SK-N-SH (cell line): ENCODE data around the gene CHD5. TPM values are rescaled to one million over a fixed set of nuclear protein-coding genes. Genes with fewer than 3 reads are reported as not detected.

Experiments
- CTCF ChIA-PET: fragments of 300-600, 350-600 bp; formaldehyde crosslinking; extraction: SDS; loops from one replicate; lab custom pipeline; 2021; lab: Yijun Ruan, JAX
- POLR2A ChIA-PET: fragments of 350-600 bp; sonication (Branson Sonifier 250); formaldehyde crosslinking; extraction: SDS; loops from one replicate; lab custom pipeline; 2020; ENCODE audit warnings: antibody characterized with exemption, inconsistent platforms; lab: Yijun Ruan, JAX
- DNase-seq: peaks from one replicate; pipeline ENCODE4 v3.0.0; 2012
- H2AFZ ChIP-seq: fragments of 200-600 bp; sonication (generic); 2 replicates; pipeline ENCODE4 v1.8.1; 2016; ENCODE audit warnings: antibody characterized with exemption, mild to moderate bottlenecking, low read depth
- H3F3A ChIP-seq: fragments of 200-600 bp; sonication (generic); replicated peaks from 2 replicates; pipeline ENCODE3; 2016; ENCODE audit warnings: antibody characterized with exemption, mild to moderate bottlenecking; ENCODE audit not compliant: insufficient read depth
- H3K27ac ChIP-seq, 2 experiments: fragments of 200-500 bp in 1 of 2; fragments of 200-600 bp in 1 of 2; sonication (Bioruptor generic) in 1 of 2; sonication (generic), shearing (Covaris generic) in 1 of 2; 2 replicates each; pipeline versions ENCODE4 v1.5.1 to v1.6.1; 2014 to 2016; ENCODE audit warnings: low read depth in 2 of 2, inconsistent platforms in 1 of 2, low read length in 1 of 2, mild to moderate bottlenecking in 1 of 2, mixed read lengths in 1 of 2
- H3K27me3 ChIP-seq: fragments of 200-600 bp; sonication (generic), shearing (Covaris generic); 2 replicates; pipeline ENCODE4 v1.6.1; 2016; ENCODE audit warnings: mixed run types; ENCODE audit not compliant: insufficient read depth
- H3K36me3 ChIP-seq, 2 experiments: fragments of 200-500 bp in 1 of 2; fragments of 200-600 bp in 1 of 2; sonication (Bioruptor generic) in 1 of 2; sonication (generic) in 1 of 2; replicated peaks in 1 of 2; 2 replicates each; pipeline versions ENCODE3 to v1.5.1; 2014 to 2016; ENCODE audit warnings: low read length in 1 of 2, mild to moderate bottlenecking in 1 of 2; ENCODE audit not compliant: insufficient read depth in 2 of 2, control insufficient read depth in 1 of 2
- H3K4me1 ChIP-seq, 2 experiments: fragments of 200-500 bp in 1 of 2; fragments of 200-600 bp in 1 of 2; sonication (Bioruptor generic) in 1 of 2; sonication (generic), shearing (Covaris generic) in 1 of 2; 2 replicates each; pipeline versions ENCODE4 v1.5.1 to v1.6.1; 2014 to 2016; ENCODE audit warnings: low read depth in 1 of 2, low read length in 1 of 2, mixed run types in 1 of 2; ENCODE audit not compliant: insufficient read depth in 2 of 2, control insufficient read depth in 1 of 2
- H3K4me2 ChIP-seq: fragments of 200-600 bp; sonication (generic), shearing (Covaris generic); 2 replicates; pipeline ENCODE4 v1.6.1; 2017; ENCODE audit warnings: mixed run types
- H3K4me3 ChIP-seq, 2 experiments: fragments of 200-500 bp in 1 of 2; fragments of 200-600 bp in 1 of 2; sonication (Bioruptor generic) in 1 of 2; sonication (generic), shearing (Covaris generic) in 1 of 2; 2 replicates each; pipeline versions ENCODE4 v1.5.1 to v1.8.1; 2014 to 2016; ENCODE audit warnings: low read depth in 2 of 2, inconsistent platforms in 1 of 2, low read length in 1 of 2, mild to moderate bottlenecking in 1 of 2, mixed read lengths in 1 of 2, moderate library complexity in 1 of 2
- H3K79me2 ChIP-seq: fragments of 200-600 bp; sonication (generic); 2 replicates; pipeline ENCODE4 v1.8.1; 2017; ENCODE audit warnings: mild to moderate bottlenecking; ENCODE audit not compliant: insufficient read depth
- H3K9ac ChIP-seq: fragments of 200-600 bp; sonication (generic); 2 replicates; pipeline ENCODE4 v1.6.1; 2017; ENCODE audit warnings: mixed run types
- H3K9me2 ChIP-seq: fragments of 200-600 bp; sonication (generic); 2 replicates; pipeline ENCODE4 v1.6.1; 2017; ENCODE audit warnings: mixed run types
- H3K9me3 ChIP-seq: fragments of 200-600 bp; sonication (generic); 2 replicates; pipeline ENCODE4 v1.6.1; 2017; ENCODE audit warnings: mixed run types, mild to moderate bottlenecking, moderate library complexity
- H4K20me1 ChIP-seq: fragments of 200-600 bp; sonication (generic); 2 replicates; pipeline ENCODE4 v1.6.1; 2017; ENCODE audit warnings: mild to moderate bottlenecking, mixed run types; ENCODE audit not compliant: insufficient read depth
- CTCF ChIP-seq: fragments of 200-600 bp; sonication (generic); IDR thresholded peaks from 2 replicates; pipeline ENCODE4 v1.6.1; 2017; ENCODE audit warnings: antibody characterized with exemption, mild to moderate bottlenecking, moderate library complexity
- ELF1 ChIP-seq: IDR thresholded peaks from 2 replicates; pipeline ENCODE4 v1.4.0; 2012
- EP300 ChIP-seq, 2 experiments: IDR thresholded peaks; 2 replicates each; pipeline versions ENCODE4 v1.4.0 to v1.6.1; 2012; ENCODE audit warnings: borderline replicate concordance in 1 of 2, low read depth in 1 of 2, low read length in 1 of 2
- FOXJ3 ChIP-seq: sonication (generic); formaldehyde crosslinking; IDR thresholded peaks from 2 replicates; pipeline ENCODE4 v1.5.1; 2020; ENCODE audit warnings: mild to moderate bottlenecking, missing genetic modification reagents
- GATA2 ChIP-seq: sonication (generic); formaldehyde crosslinking; IDR thresholded peaks from 2 replicates; pipeline ENCODE4 v1.5.0; 2020; ENCODE audit warnings: mild to moderate bottlenecking, missing genetic modification reagents
- JUND ChIP-seq: IDR thresholded peaks from 2 replicates; pipeline ENCODE4 v1.4.0; 2012
- MAX ChIP-seq: IDR thresholded peaks from 2 replicates; pipeline ENCODE4 v1.4.0; 2012; ENCODE audit warnings: low read depth
- MEF2A ChIP-seq: IDR thresholded peaks from 2 replicates; pipeline ENCODE4 v1.4.0; 2012; ENCODE audit warnings: low read depth, borderline replicate concordance
- MXI1 ChIP-seq: IDR thresholded peaks from 2 replicates; pipeline ENCODE4 v1.6.1; 2012; ENCODE audit warnings: mild to moderate bottlenecking, low read depth, low read length, improper control_type of control experiment
- NRF1 ChIP-seq: IDR thresholded peaks from 2 replicates; pipeline ENCODE4 v1.6.1; 2012; ENCODE audit warnings: low read depth, mild to moderate bottlenecking, low read length
- PBX3 ChIP-seq: IDR thresholded peaks from 2 replicates; pipeline ENCODE4; 2012
- RAD21 ChIP-seq: IDR thresholded peaks from 2 replicates; pipeline ENCODE4 v1.6.1; 2012; ENCODE audit warnings: mild to moderate bottlenecking, low read length
- RFX5 ChIP-seq: IDR thresholded peaks from 2 replicates; pipeline ENCODE4 v1.6.1; 2012; ENCODE audit warnings: mild to moderate bottlenecking, improper control_type of control experiment, low read length
- RXRA ChIP-seq: IDR thresholded peaks from 2 replicates; pipeline ENCODE4 v1.4.0; 2012; ENCODE audit warnings: low read depth, mild to moderate bottlenecking, borderline replicate concordance
- SIN3A ChIP-seq: IDR thresholded peaks from 2 replicates; pipeline ENCODE4 v1.6.1; 2012; ENCODE audit warnings: low read depth, mild to moderate bottlenecking, low read length, moderate library complexity, borderline replicate concordance
- SMC3 ChIP-seq: IDR thresholded peaks from 2 replicates; pipeline ENCODE4 v1.6.1; 2012; ENCODE audit warnings: low read depth, low read length, improper control_type of control experiment
- TEAD4 ChIP-seq: IDR thresholded peaks from 2 replicates; pipeline ENCODE4 v1.4.0; 2012; ENCODE audit warnings: mild to moderate bottlenecking, borderline replicate concordance; ENCODE audit not compliant: insufficient read depth
- USF1 ChIP-seq: IDR thresholded peaks from 2 replicates; pipeline ENCODE4 v1.4.0; 2012; ENCODE audit warnings: low read depth, borderline replicate concordance
- USF2 ChIP-seq: fragments of 150-350 bp; IDR thresholded peaks from 2 replicates; pipeline ENCODE4 v1.6.1; 2017; ENCODE audit warnings: antibody characterized with exemption, low read length, low read depth, borderline replicate concordance
- ZBTB33 ChIP-seq: IDR thresholded peaks from 2 replicates; pipeline ENCODE4 v1.4.0; 2012; ENCODE audit warnings: low read depth, borderline replicate concordance
- WGBS: methylation state at CpG from one replicate; pipeline ENCODE4 v1.1.6; 2017; ENCODE audit warnings: low lambda C conversion rate; 5-methylcytosine and 5-hydroxymethylcytosine counted together
- polyA plus RNA-seq, 3 experiments: library from polyadenylated mRNA; depleted of rRNA; stranded (reverse); fragments of >200 nt; gene quantifications; 2 replicates each; pipeline ENCODE4 v1.2.3, GENCODE V29; 2012

The CHD5 gene
- polyA plus RNA-seq, 1 of the 3 experiments (the other 2 are of a cell fraction): 0.26 TPM

GRCh38 chr1:6096243-6097116 lies 83.6 kb downstream of the CHD5 start:
- no peaks in the 10 kb centered on the region for H3F3A ChIP-seq

More at GRCh38 chr1:6096243-6097116, 83.6 kb downstream of the CHD5 start:
- no peaks in the 10 kb centered on the region for H4K20me1 ChIP-seq
- no peak overlapping the region for H2AFZ ChIP-seq
- no peak overlapping the region for H3K9ac ChIP-seq
- no peaks in the 10 kb centered on the region for H3K27me3 ChIP-seq
- DNase-seq: no peak
- ChIA-PET POLR2A (no interaction called here), CTCF (interaction anchor here (1.0 to 5.7 kb wide), 3 partner anchors 15 to 75 kb away, joined by 4 to 38 read pairs (median 4); no protein-coding TSS in a partner anchor)
- H3K9me3 ChIP-seq: no peaks in the 10 kb centered on the region
- WGBS: 94% methylated on average over 6 of the region's 23 CpGs
- no peak overlapping the region for H3K4me2 ChIP-seq
- H3K79me2 ChIP-seq: no peaks in the 10 kb centered on the region
- H3K36me3 ChIP-seq: no peaks in the 10 kb centered on the region
- H3K27ac ChIP-seq: no peak overlapping the region
- H3K9me2 ChIP-seq: no peaks in the 10 kb centered on the region
- no peak overlapping the region for H3K4me3 ChIP-seq
- TF ChIP-seq PBX3: no peak
- TF ChIP-seq NRF1: no peak
- no peak for TF ChIP-seq RFX5
- no peak for TF ChIP-seq MEF2A
- no peak for TF ChIP-seq JUND
- no peak for TF ChIP-seq RXRA
- no peak for TF ChIP-seq MAX
- no peak for TF ChIP-seq USF2
- TF ChIP-seq EP300 (IDR thresholded peaks at IDR 0.05; ENCODE audit: borderline replicate concordance in 1 of 2, low read depth in 1 of 2, low read length in 1 of 2): no peak
- TF ChIP-seq TEAD4: no peak
- TF ChIP-seq ZBTB33: no peak
- TF ChIP-seq SMC3: no peak
- no peak for TF ChIP-seq CTCF
- no peak for TF ChIP-seq MXI1
- TF ChIP-seq ELF1: no peak
- no peak for TF ChIP-seq GATA2 (CRISPR knock-in tag)
- no peak for TF ChIP-seq USF1
- TF ChIP-seq FOXJ3: no peak
- no peak for TF ChIP-seq RAD21
- no peak for TF ChIP-seq SIN3A
- H3K4me1 ChIP-seq: peaks cover 0 to 5% of the 10 kb centered on the region in 2 experiments; a peak in 1 of 4 replicates
